ENCODE data around the gene SLC39A11.
"Not testable (repeated sequence)": the region's sequence is repeated elsewhere in the genome, so short reads cannot be mapped to it uniquely, and the experiment has no call there.

Gene SLC39A11

GRCh38 chr17:72846399-72846798, 246.1 kb downstream of the SLC39A11 start:
- Histone ChIP-seq H3K27me3 (ENCODE audit: control insufficient read depth, insufficient read depth, low read length) (no peaks in the 10 kb centered on the region), H3K9ac (ENCODE audit: low read length) (no peak overlapping the region), H3K4me1 (ENCODE audit: control insufficient read depth, insufficient read depth, low read length) (no peaks in the 10 kb centered on the region), H3K36me3 (ENCODE audit: control insufficient read depth, insufficient read depth, low read length) (no peaks in the 10 kb centered on the region), H3K4me3 (ENCODE audit: low read length) (no peak overlapping the region), H3K27ac (ENCODE audit: low read depth, low read length) (no peak overlapping the region)

DNA sequence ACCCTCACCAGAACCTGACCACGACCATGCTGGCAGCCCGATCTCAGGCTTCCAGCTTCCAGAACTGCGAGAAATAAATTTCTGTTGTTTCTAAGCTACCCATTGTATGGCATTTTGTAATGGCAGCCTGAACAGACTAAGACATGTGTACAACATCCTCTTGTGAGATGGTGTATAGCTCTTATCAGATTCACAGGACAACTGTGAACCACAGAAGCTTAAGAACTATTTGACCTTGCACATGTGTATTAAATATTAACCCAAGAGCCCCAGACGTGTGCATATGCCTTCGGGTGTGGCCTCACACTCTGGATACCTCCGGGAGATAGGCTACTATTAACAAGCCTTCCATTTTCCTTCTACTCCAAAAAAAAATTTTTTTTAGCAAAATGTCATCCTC, 248.9 kb downstream of the SLC39A11 start:
- Histone ChIP-seq H3K27me3 (ENCODE audit: control insufficient read depth, insufficient read depth, low read length) (no peaks in the 10 kb centered on the region), H3K27ac (ENCODE audit: low read depth, low read length) (no peak overlapping the region), H3K4me1 (ENCODE audit: control insufficient read depth, insufficient read depth, low read length) (no peaks in the 10 kb centered on the region), H3K36me3 (ENCODE audit: control insufficient read depth, insufficient read depth, low read length) (no peaks in the 10 kb centered on the region), H3K9ac (ENCODE audit: low read length) (no peak overlapping the region), H3K4me3 (ENCODE audit: low read length) (no peak overlapping the region)

GRCh38 chr17:72840019-72840418, 252.5 kb downstream of the SLC39A11 start:
- Histone ChIP-seq H3K4me3 (ENCODE audit: low read length) (no peak overlapping the region), H3K36me3 (ENCODE audit: control insufficient read depth, insufficient read depth, low read length) (no peaks in the 10 kb centered on the region), H3K4me1 (ENCODE audit: control insufficient read depth, insufficient read depth, low read length) (no peaks in the 10 kb centered on the region), H3K9ac (ENCODE audit: low read length) (no peak overlapping the region), H3K27me3 (ENCODE audit: control insufficient read depth, insufficient read depth, low read length) (no peaks in the 10 kb centered on the region), H3K27ac (ENCODE audit: low read depth, low read length) (no peak overlapping the region)

- Histone ChIP-seq H3K27me3 (ENCODE audit: control insufficient read depth, insufficient read depth, low read length) (no peaks in the 10 kb centered on the region), H3K4me1 (ENCODE audit: control insufficient read depth, insufficient read depth, low read length) (no peaks in the 10 kb centered on the region), H3K36me3 (ENCODE audit: control insufficient read depth, insufficient read depth, low read length) (no peaks in the 10 kb centered on the region), H3K4me3 (ENCODE audit: low read length) (no peak overlapping the region), H3K27ac (ENCODE audit: low read depth, low read length) (no peak overlapping the region), H3K9ac (ENCODE audit: low read length) (no peak overlapping the region)
These were observed 253.3 kb downstream of the SLC39A11 start for GRCh38 chr17:72839131-72839725.

DNA sequence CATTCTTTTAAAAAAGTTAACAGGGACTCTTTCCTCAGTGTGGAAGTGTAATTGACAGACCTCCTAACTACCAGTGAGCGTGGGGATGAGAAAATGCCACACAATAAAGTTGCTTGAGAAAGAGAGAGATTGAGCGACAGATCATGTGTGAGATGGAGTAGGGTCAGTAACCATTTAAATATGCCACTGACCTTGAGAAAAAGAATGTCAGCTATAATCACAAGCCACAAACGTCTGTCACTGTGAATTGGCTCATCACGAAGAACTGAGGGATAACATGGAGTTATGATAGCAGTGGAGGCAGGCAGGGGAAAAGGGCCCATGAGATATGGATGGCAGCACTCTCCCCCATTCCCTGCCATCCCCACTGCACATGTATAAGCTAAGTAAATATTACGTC, 253.9 kb downstream of the SLC39A11 start:
- no peak overlapping the region for H3K9ac ChIP-seq (ENCODE audit: low read length)
- no peak overlapping the region for H3K27ac ChIP-seq (ENCODE audit: low read depth, low read length)
- no peaks in the 10 kb centered on the region for H3K27me3 ChIP-seq (ENCODE audit: control insufficient read depth, insufficient read depth, low read length)
- no peak overlapping the region for H3K4me3 ChIP-seq (ENCODE audit: low read length)
- H3K36me3 ChIP-seq (ENCODE audit: control insufficient read depth, insufficient read depth, low read length), result no peaks in the 10 kb centered on the region
- no peaks in the 10 kb centered on the region for H3K4me1 ChIP-seq (ENCODE audit: control insufficient read depth, insufficient read depth, low read length)

- no peaks in the 10 kb centered on the region for H3K4me1 ChIP-seq (ENCODE audit: control insufficient read depth, insufficient read depth, low read length)
- no peak overlapping the region for H3K4me3 ChIP-seq (ENCODE audit: low read length)
- H3K36me3 ChIP-seq (ENCODE audit: control insufficient read depth, insufficient read depth, low read length), result no peaks in the 10 kb centered on the region
- no peaks in the 10 kb centered on the region for H3K27me3 ChIP-seq (ENCODE audit: control insufficient read depth, insufficient read depth, low read length)
- H3K9ac ChIP-seq (ENCODE audit: low read length), result no peak overlapping the region
- H3K27ac ChIP-seq (ENCODE audit: low read depth, low read length), result no peak overlapping the region
These were observed 254.4 kb downstream of the SLC39A11 start for GRCh38 chr17:72838068-72838467.

GRCh38 chr17:72837335-72837734, 255.2 kb downstream of the SLC39A11 start:
- H3K9ac ChIP-seq (ENCODE audit: low read length), result no peak overlapping the region
- no peaks in the 10 kb centered on the region for H3K36me3 ChIP-seq (ENCODE audit: control insufficient read depth, insufficient read depth, low read length)
- no peaks in the 10 kb centered on the region for H3K4me1 ChIP-seq (ENCODE audit: control insufficient read depth, insufficient read depth, low read length)
- H3K27ac ChIP-seq (ENCODE audit: low read depth, low read length), result no peak overlapping the region
- no peaks in the 10 kb centered on the region for H3K27me3 ChIP-seq (ENCODE audit: control insufficient read depth, insufficient read depth, low read length)
- H3K4me3 ChIP-seq (ENCODE audit: low read length), result no peak overlapping the region

DNA sequence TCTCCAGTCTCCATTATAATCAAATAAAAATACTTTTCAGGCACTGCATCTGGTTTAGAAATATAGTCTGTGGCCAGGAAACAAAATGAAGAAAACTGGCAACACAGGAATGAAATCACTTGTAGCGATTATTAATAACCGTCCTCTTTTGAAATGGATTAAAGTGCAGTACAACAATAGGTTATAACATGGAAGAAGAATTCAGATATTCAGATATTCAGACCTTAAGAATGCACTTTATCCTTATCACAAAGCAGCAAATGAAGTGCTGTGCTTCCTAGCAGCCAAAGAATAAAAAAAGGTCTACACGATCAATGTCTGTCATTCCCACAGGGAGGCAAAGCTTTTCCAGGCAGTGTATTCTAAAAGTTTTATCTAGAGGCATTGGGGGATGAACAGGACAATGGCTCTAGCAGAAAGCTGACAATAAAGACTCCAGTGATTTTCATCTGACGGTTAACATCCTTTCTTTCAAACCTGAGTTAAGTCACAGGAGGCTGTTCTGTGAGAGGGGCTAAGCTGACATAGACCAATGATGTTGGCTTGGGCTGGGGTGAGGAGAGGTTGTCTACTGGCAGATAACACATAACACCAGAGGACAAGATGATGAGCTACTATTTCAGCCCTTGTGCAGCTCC, 259.2 kb downstream of the SLC39A11 start:
- H3K4me1 ChIP-seq (ENCODE audit: control insufficient read depth, insufficient read depth, low read length), result no peaks in the 10 kb centered on the region
- H3K9ac ChIP-seq (ENCODE audit: low read length), result no peak overlapping the region
- H3K36me3 ChIP-seq (ENCODE audit: control insufficient read depth, insufficient read depth, low read length), result no peaks in the 10 kb centered on the region

DNA sequence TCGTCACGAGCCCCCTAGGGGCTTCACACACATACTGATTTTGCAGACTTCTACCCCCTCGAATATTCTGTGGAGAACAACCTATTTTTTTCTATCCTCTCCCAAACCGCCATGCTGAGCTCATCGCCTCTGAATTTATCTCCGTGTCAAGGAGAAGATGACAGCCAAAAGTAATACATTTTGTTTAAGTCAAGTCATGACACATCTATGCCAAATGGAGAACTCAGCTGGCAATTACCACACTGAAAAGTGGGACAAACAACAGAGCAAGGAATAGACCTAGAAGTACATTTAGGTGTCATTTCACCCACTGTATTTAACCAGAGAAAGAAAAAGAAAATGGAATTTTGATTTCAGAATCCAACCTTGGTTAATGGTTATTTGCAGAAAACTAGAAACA, 260.2 kb downstream of the SLC39A11 start:
- H3K4me1 ChIP-seq (ENCODE audit: control insufficient read depth, insufficient read depth, low read length), result no peaks in the 10 kb centered on the region
- no peaks in the 10 kb centered on the region for H3K27me3 ChIP-seq (ENCODE audit: control insufficient read depth, insufficient read depth, low read length)
- no peak overlapping the region for H3K27ac ChIP-seq (ENCODE audit: low read depth, low read length)
- H3K9ac ChIP-seq (ENCODE audit: low read length), result no peak overlapping the region
- H3K4me3 ChIP-seq (ENCODE audit: low read length), result no peak overlapping the region
- no peaks in the 10 kb centered on the region for H3K36me3 ChIP-seq (ENCODE audit: control insufficient read depth, insufficient read depth, low read length)

More for the DNA sequence above, 259.2 kb downstream of the SLC39A11 start:
- Histone ChIP-seq H3K27me3 (ENCODE audit: control insufficient read depth, insufficient read depth, low read length) (no peaks in the 10 kb centered on the region), H3K4me3 (ENCODE audit: low read length) (no peak overlapping the region), H3K27ac (ENCODE audit: low read depth, low read length) (no peak overlapping the region)

GRCh38 chr17:72829883-72830282, 262.6 kb downstream of the SLC39A11 start:
- H3K36me3 ChIP-seq (ENCODE audit: control insufficient read depth, insufficient read depth, low read length), result peaks cover 3% of the 10 kb centered on the region

GRCh38 chr17:72826602-72827001, 265.9 kb downstream of the SLC39A11 start:
- H3K27ac ChIP-seq (ENCODE audit: low read depth, low read length), result no peak overlapping the region
- no peaks in the 10 kb centered on the region for H3K4me1 ChIP-seq (ENCODE audit: control insufficient read depth, insufficient read depth, low read length)
- no peak overlapping the region for H3K4me3 ChIP-seq (ENCODE audit: low read length)
- peaks cover 3% of the 10 kb centered on the region for H3K36me3 ChIP-seq (ENCODE audit: control insufficient read depth, insufficient read depth, low read length)
- no peaks in the 10 kb centered on the region for H3K27me3 ChIP-seq (ENCODE audit: control insufficient read depth, insufficient read depth, low read length)
- no peak overlapping the region for H3K9ac ChIP-seq (ENCODE audit: low read length)

More at GRCh38 chr17:72829883-72830282, 262.6 kb downstream of the SLC39A11 start:
- Histone ChIP-seq H3K27ac (ENCODE audit: low read depth, low read length) (no peak overlapping the region), H3K9ac (ENCODE audit: low read length) (no peak overlapping the region), H3K27me3 (ENCODE audit: control insufficient read depth, insufficient read depth, low read length) (no peaks in the 10 kb centered on the region), H3K4me1 (ENCODE audit: control insufficient read depth, insufficient read depth, low read length) (no peaks in the 10 kb centered on the region), H3K4me3 (ENCODE audit: low read length) (no peak overlapping the region)

DNA sequence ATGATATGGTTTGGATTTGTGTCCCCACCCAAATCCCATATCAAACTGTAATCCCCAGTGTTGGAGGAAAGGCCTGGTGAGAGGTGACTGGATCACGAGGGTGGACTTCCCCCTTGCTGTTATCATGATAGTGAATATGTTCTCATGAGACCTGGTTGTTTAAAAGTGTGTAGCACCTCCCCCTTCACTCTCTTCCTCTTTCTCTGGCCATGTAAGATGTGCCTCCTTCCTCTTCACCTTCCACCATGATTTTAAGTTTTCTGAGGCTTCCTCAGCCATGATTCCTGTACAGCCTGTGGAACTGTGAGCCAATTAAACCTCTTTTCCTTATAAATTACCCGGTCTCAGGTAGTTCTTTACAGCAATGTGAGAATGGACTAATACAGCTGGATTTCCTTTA, 266.4 kb downstream of the SLC39A11 start:
- not testable (repeated sequence) for H3K9ac ChIP-seq (ENCODE audit: low read length)

DNA sequence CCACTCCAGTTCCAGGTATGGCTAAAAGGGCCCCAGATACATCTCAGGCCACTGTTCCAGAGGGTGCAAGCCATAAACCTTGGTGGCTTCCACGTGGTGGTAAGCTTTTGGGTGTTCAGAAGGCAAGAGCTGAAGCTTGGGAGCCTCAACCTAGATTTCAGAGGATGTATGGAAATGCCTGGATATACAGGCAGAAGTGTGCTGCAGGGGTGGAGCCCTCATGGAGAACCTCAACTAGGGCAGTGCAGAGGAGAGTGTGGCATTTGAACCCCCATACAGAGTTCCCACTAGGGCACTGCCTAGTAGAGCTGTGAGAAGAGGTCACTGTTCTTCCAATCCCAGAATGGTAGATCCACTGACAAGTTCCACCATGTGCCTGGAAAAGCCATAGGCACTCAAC, 267.3 kb downstream of the SLC39A11 start:
- Histone ChIP-seq H3K27ac (ENCODE audit: low read depth, low read length) (no peak overlapping the region), H3K27me3 (ENCODE audit: control insufficient read depth, insufficient read depth, low read length) (no peaks in the 10 kb centered on the region), H3K9ac (ENCODE audit: low read length) (no peak overlapping the region), H3K36me3 (ENCODE audit: control insufficient read depth, insufficient read depth, low read length) (peaks cover 3% of the 10 kb centered on the region), H3K4me1 (ENCODE audit: control insufficient read depth, insufficient read depth, low read length) (no peaks in the 10 kb centered on the region), H3K4me3 (ENCODE audit: low read length) (no peak overlapping the region)

More for the DNA sequence above, 266.4 kb downstream of the SLC39A11 start:
- H3K27me3 ChIP-seq (ENCODE audit: control insufficient read depth, insufficient read depth, low read length); H3K36me3 ChIP-seq (ENCODE audit: control insufficient read depth, insufficient read depth, low read length); H3K4me1 ChIP-seq (ENCODE audit: control insufficient read depth, insufficient read depth, low read length); H3K4me3 ChIP-seq (ENCODE audit: low read length); H3K27ac ChIP-seq (ENCODE audit: low read depth, low read length): not testable (repeated sequence)

Measured in rectal smooth muscle tissue (tissue), 1 donor.